GM10266 (cell line): Measurements from ENCODE around the gene TGFB2.

Source experiments
- DNase-seq: peaks from one replicate; pipeline ENCODE4 v3.0.0; 2012; ENCODE audit errors: extremely low spot score
- CTCF ChIP-seq: IDR thresholded peaks from 2 replicates; pipeline ENCODE4 v1.5.1; 2012; ENCODE audit warnings: mild to moderate bottlenecking, low read depth; ENCODE audit not compliant: control insufficient read depth, insufficient read depth; ENCODE audit errors: missing control alignments

Gene TGFB2

GRCh38 chr1:218394416-218394815 lies 49.3 kb downstream of the TGFB2 start:
- no peak for TF ChIP-seq CTCF
- no peak for DNase-seq

GRCh38 chr1:218394989-218395388 lies 49.9 kb downstream of the TGFB2 start:
- no peak for DNase-seq
- no peak for TF ChIP-seq CTCF

- DNase-seq = no peak
- TF ChIP-seq CTCF = no peak
These were observed 50.8 kb downstream of the TGFB2 start for GRCh38 chr1:218395916-218396315.

GRCh38 chr1:218397752-218398339 lies 52.7 kb downstream of the TGFB2 start:
- no peak for DNase-seq
- TF ChIP-seq CTCF = no peak

- no peak for TF ChIP-seq CTCF
- DNase-seq = no peak
These were observed 55.5 kb downstream of the TGFB2 start for GRCh38 chr1:218400624-218401023.

- no peak for DNase-seq
- TF ChIP-seq CTCF = no peak
These were observed 56.4 kb downstream of the TGFB2 start for GRCh38 chr1:218401441-218401997.

- no peak for TF ChIP-seq CTCF
- no peak for DNase-seq
These were observed 57.1 kb downstream of the TGFB2 start for GRCh38 chr1:218401998-218402785.
